Measurements from ENCODE around the gene TRIM65.

The TRIM65 gene

DNA sequence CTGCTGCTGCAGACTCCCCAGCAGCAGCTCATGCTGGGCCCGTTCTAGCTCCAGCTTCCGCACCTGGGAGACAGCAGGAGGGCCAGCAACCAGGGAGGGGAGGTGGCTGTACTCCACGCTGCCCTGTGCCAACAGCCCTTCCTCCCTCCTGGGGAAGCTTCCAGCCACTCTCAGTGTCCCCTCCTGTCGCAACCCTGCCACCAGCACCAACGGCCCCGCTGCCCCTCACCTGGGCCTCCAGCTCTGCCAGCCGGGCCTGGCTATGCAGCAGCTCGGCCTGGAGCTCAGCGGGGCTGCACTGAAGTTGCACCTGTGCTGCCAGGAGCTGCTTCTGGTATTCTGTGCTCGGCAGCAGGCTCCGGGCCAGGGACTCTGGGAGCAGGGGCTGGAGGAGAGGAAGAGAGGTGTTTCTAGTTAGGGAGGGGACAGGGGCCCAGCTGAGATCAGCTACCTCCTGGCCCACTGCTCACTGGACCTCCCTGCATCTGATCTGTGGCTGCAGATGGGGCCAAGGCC lies 23.4 kb upstream of the TRIM65 start:
- DNase-seq (ENCODE audit: low read depth in 1 of 2, low spot score in 1 of 2), result peak in 1 of 2 experiments; percentile 50

DNA sequence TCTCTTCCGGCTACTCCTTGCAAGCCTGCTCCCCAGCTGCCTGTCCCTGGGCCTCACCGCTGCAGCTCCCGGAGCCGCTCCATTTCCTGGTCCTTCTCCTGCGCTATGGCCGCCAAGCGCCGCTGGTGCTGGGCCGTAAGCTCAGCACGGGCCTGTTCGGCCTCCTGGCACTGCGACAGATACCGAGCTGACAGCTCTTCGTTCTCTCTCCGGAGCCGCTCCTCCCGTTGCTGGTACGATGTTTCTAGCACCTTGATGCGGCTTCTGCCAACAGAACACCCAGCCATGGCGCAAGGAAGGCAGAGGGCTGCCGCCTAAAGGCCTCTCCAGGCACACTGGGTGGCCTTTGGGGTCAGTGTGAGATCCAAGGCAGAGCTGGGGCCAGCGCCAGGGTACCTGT lies 22.9 kb upstream of the TRIM65 start:
- no peak for TF ChIP-seq SPI1 (IDR thresholded peaks at IDR 0.05; ENCODE audit: borderline replicate concordance, low read depth)
- no peak for DNase-seq (ENCODE audit: low read depth in 1 of 2, low spot score in 1 of 2)

More for the DNA sequence above, 23.4 kb upstream of the TRIM65 start:
- no peaks in the 10 kb centered on the region for H3K27me3 ChIP-seq (ENCODE audit: insufficient read depth, poor library complexity, severe bottlenecking)
- TF ChIP-seq, protein P1, sequence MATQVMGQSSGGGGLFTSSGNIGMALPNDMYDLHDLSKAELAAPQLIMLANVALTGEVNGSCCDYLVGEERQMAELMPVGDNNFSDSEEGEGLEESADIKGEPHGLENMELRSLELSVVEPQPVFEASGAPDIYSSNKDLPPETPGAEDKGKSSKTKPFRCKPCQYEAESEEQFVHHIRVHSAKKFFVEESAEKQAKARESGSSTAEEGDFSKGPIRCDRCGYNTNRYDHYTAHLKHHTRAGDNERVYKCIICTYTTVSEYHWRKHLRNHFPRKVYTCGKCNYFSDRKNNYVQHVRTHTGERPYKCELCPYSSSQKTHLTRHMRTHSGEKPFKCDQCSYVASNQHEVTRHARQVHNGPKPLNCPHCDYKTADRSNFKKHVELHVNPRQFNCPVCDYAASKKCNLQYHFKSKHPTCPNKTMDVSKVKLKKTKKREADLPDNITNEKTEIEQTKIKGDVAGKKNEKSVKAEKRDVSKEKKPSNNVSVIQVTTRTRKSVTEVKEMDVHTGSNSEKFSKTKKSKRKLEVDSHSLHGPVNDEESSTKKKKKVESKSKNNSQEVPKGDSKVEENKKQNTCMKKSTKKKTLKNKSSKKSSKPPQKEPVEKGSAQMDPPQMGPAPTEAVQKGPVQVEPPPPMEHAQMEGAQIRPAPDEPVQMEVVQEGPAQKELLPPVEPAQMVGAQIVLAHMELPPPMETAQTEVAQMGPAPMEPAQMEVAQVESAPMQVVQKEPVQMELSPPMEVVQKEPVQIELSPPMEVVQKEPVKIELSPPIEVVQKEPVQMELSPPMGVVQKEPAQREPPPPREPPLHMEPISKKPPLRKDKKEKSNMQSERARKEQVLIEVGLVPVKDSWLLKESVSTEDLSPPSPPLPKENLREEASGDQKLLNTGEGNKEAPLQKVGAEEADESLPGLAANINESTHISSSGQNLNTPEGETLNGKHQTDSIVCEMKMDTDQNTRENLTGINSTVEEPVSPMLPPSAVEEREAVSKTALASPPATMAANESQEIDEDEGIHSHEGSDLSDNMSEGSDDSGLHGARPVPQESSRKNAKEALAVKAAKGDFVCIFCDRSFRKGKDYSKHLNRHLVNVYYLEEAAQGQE (IDR thresholded peaks at IDR 0.05; ENCODE audit: insufficient replicate concordance, low read depth), result no peak
- TF ChIP-seq GABPA (IDR thresholded peaks at IDR 0.05; ENCODE audit: low read depth) (no peak), SPI1 (IDR thresholded peaks at IDR 0.05; ENCODE audit: borderline replicate concordance, low read depth) (no peak), POLR2AphosphoS5 (IDR thresholded peaks at IDR 0.05; ENCODE audit: low read depth) (no peak)
- TF ChIP-seq, protein P2, sequence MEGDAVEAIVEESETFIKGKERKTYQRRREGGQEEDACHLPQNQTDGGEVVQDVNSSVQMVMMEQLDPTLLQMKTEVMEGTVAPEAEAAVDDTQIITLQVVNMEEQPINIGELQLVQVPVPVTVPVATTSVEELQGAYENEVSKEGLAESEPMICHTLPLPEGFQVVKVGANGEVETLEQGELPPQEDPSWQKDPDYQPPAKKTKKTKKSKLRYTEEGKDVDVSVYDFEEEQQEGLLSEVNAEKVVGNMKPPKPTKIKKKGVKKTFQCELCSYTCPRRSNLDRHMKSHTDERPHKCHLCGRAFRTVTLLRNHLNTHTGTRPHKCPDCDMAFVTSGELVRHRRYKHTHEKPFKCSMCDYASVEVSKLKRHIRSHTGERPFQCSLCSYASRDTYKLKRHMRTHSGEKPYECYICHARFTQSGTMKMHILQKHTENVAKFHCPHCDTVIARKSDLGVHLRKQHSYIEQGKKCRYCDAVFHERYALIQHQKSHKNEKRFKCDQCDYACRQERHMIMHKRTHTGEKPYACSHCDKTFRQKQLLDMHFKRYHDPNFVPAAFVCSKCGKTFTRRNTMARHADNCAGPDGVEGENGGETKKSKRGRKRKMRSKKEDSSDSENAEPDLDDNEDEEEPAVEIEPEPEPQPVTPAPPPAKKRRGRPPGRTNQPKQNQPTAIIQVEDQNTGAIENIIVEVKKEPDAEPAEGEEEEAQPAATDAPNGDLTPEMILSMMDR (IDR thresholded peaks at IDR 0.05; ENCODE audit: insufficient read depth, low read length), result no peak
- 0 out of 2 replicates have a peak overlapping the region, but pooled peaks have one; percentile 12 for H3K27ac ChIP-seq (replicated peaks)
- H3K4me3 ChIP-seq (replicated peaks; ENCODE audit: insufficient read depth, low read length), result no peak overlapping the region

DNA sequence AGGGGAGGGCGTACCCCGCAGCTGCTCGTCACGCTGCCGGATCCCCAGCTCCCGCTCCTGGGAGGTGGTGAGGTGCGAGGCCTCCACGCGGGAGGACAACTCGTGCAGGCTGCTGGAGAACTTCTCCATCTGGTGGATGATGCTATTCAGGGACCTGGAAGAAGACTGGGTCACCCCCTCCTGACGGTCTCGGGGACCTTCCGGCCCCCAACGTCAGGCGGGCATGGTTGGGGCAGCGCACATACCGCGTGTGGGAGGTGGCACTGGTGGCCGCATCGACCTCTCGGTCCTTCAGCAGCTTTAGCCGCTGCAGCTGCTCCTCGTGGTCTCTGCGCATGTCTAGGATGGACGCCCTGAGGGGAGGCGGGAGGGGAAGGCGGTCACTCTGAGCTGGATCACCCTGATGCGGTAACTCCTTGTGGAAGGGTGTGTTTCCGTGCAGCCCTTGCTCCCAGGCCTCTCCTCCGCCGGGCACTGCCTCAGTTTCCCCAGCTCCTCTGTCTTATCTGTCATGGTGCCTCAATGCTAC lies 21.2 kb upstream of the TRIM65 start:
- DNase-seq (ENCODE audit: low read depth in 1 of 2, low spot score in 1 of 2), result no peak
- TF ChIP-seq POLR2AphosphoS5 (IDR thresholded peaks at IDR 0.05; ENCODE audit: low read depth) (no peak), SPI1 (IDR thresholded peaks at IDR 0.05; ENCODE audit: borderline replicate concordance, low read depth) (no peak)
- TF ChIP-seq, protein P1 (IDR thresholded peaks at IDR 0.05; ENCODE audit: insufficient replicate concordance, low read depth), result no peak
- TF ChIP-seq, protein P2 (IDR thresholded peaks at IDR 0.05; ENCODE audit: insufficient read depth, low read length), result no peak
- H3K27me3 ChIP-seq (ENCODE audit: insufficient read depth, poor library complexity, severe bottlenecking), result no peaks in the 10 kb centered on the region
- no peak overlapping the region for H3K27ac ChIP-seq (replicated peaks)
- H3K4me3 ChIP-seq (replicated peaks; ENCODE audit: insufficient read depth, low read length), result no peak overlapping the region

More for the DNA sequence above, 22.9 kb upstream of the TRIM65 start:
- Histone ChIP-seq H3K27me3 (ENCODE audit: insufficient read depth, poor library complexity, severe bottlenecking) (no peaks in the 10 kb centered on the region), H3K4me3 (replicated peaks; ENCODE audit: insufficient read depth, low read length) (no peak overlapping the region), H3K27ac (replicated peaks) (no peak overlapping the region)

DNA sequence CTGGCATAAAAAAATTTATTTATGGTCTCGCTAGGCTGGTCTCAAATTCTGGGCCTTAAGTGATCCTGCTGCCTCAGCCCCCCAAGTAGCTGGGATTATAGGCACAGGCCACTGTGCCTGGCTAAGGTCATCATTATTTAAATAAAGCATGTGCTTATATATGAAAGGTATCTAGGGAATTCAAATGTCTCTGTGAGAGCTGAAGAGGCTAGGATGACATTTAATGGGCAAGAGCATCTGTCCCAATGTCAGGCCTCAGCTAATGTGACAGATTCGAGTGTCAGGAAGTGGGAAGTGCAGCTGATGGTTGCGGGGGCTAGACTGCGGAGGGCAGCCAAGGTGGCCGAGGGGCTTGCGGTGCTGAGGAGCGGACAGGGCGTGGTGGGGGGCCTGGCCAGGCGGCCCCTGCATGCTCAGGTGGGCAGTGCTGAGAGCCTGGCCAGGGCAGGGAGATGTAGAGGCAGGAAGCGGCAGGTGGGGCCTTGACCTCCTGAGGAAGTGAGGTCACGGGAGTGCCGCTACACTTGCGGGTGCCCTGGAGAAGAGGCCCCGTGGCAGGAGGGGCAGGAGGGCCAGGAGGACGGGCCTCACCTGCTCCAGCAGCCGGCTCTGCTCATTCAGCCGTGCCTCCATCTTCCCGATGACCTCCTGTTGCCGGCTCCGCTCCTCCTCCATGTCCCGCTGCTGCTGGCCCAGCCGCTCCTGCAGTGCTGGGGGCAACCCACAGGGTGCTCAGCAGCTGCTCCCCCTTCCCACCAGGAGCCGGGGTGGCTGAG lies 20.6 kb upstream of the TRIM65 start:
- TF ChIP-seq, protein P2 (IDR thresholded peaks at IDR 0.05; ENCODE audit: insufficient read depth, low read length), result no peak
- no peak for TF ChIP-seq GABPA (IDR thresholded peaks at IDR 0.05; ENCODE audit: low read depth)
- TF ChIP-seq, protein P1 (IDR thresholded peaks at IDR 0.05; ENCODE audit: insufficient replicate concordance, low read depth), result no peak
- no peak for TF ChIP-seq SPI1 (IDR thresholded peaks at IDR 0.05; ENCODE audit: borderline replicate concordance, low read depth)
- no peak for TF ChIP-seq POLR2AphosphoS5 (IDR thresholded peaks at IDR 0.05; ENCODE audit: low read depth)
- no peak for DNase-seq (ENCODE audit: low read depth in 1 of 2, low spot score in 1 of 2)

More for the DNA sequence above, 20.6 kb upstream of the TRIM65 start:
- H3K4me3 ChIP-seq (replicated peaks; ENCODE audit: insufficient read depth, low read length), result no peak overlapping the region
- no peaks in the 10 kb centered on the region for H3K27me3 ChIP-seq (ENCODE audit: insufficient read depth, poor library complexity, severe bottlenecking)
- no peak overlapping the region for H3K27ac ChIP-seq (replicated peaks)

Data from HL-60 (cell line).